H1 (cell line): ENCODE results near the gene CELSR1. TPM values are rescaled to one million over a fixed set of nuclear protein-coding genes. Genes with fewer than 3 reads are reported as not detected.

ENCODE experiments used
- CTCF ChIA-PET: fragments of 300-600 bp; sonication (Branson Sonifier 250); formaldehyde crosslinking; loops from one replicate; lab custom pipeline; 2021; ENCODE audit not compliant: partially characterized antibody; lab: Charles Lee
- POLR2A ChIA-PET: fragments of 300-600 bp; sonication (Branson Sonifier 250); formaldehyde crosslinking; loops from one replicate; lab custom pipeline; 2021; ENCODE audit warnings: inconsistent platforms; ENCODE audit not compliant: partially characterized antibody; lab: Charles Lee
- DNase-seq, 2 experiments: peaks; one replicate each; pipeline versions ENCODE4 v3.0.0 to v3.0.0-alpha.2; 2010 to 2022; ENCODE audit warnings: low spot score in 2 of 2, low read depth in 1 of 2, mixed read lengths in 1 of 2
- FAIRE-seq: peaks from 2 replicates; lab custom pipeline; 2011; peaks lifted over from hg19 to GRCh38; lab: Jason Lieb, UNC
- H2AFZ ChIP-seq: 2 replicates; pipeline ENCODE4 v1.8.1; 2012; ENCODE audit warnings: low read length, inconsistent platforms
- H2AK5ac ChIP-seq: 2 replicates; pipeline ENCODE4 v1.6.1; 2013; ENCODE audit warnings: low read depth, low read length
- H2BK120ac ChIP-seq: replicated peaks from 2 replicates; pipeline ENCODE3; 2013; ENCODE audit warnings: low read depth, low read length, inconsistent platforms
- H2BK12ac ChIP-seq: 2 replicates; pipeline ENCODE4 v1.6.1; 2013; ENCODE audit warnings: low read depth, low read length
- H2BK15ac ChIP-seq: 2 replicates; pipeline ENCODE4 v1.6.1; 2013; ENCODE audit warnings: low read length
- H2BK20ac ChIP-seq: 2 replicates; pipeline ENCODE4 v1.6.1; 2013; ENCODE audit warnings: low read length
- H2BK5ac ChIP-seq: 2 replicates; pipeline ENCODE4 v1.6.1; 2013; ENCODE audit warnings: low read depth, low read length
- H3K14ac ChIP-seq: 2 replicates; pipeline ENCODE4 v1.6.1; 2013; ENCODE audit warnings: inconsistent platforms; ENCODE audit not compliant: insufficient read length
- H3K18ac ChIP-seq: 2 replicates; pipeline ENCODE4 v1.6.1; 2013; ENCODE audit warnings: low read length; ENCODE audit errors: extremely low read depth
- H3K23ac ChIP-seq: 2 replicates; pipeline ENCODE4 v1.6.1; 2013; ENCODE audit warnings: inconsistent platforms; ENCODE audit not compliant: insufficient read length
- H3K23me2 ChIP-seq: 2 replicates; pipeline ENCODE4 v1.6.1; 2013; ENCODE audit warnings: low read depth, low read length
- H3K27ac ChIP-seq: 2 replicates; pipeline ENCODE4 v1.6.1; 2011; ENCODE audit warnings: low read depth, low read length, inconsistent platforms
- H3K27me3 ChIP-seq, 4 experiments: replicated peaks in 1 of 4; 1 replicate in 1 of 4; 2 replicates in 3 of 4; pipeline versions ENCODE4 v1.6.1 to v1.8.1; 2011 to 2013; ENCODE audit warnings: low read length in 3 of 4, mild to moderate bottlenecking in 3 of 4, inconsistent platforms in 2 of 4, mixed read lengths in 2 of 4, moderate library complexity in 1 of 4; ENCODE audit not compliant: control insufficient read depth in 3 of 4, insufficient read depth in 3 of 4; ENCODE audit errors: extremely low read depth in 1 of 4
- H3K36me3 ChIP-seq, 4 experiments: 2 replicates each; pipeline versions ENCODE4 v1.6.1 to v1.8.1; 2011 to 2013; ENCODE audit warnings: mild to moderate bottlenecking in 4 of 4, low read length in 3 of 4, moderate library complexity in 2 of 4, control low read depth in 1 of 4, inconsistent platforms in 1 of 4; ENCODE audit not compliant: insufficient read depth in 4 of 4, control insufficient read depth in 2 of 4
- H3K4ac ChIP-seq: replicated peaks from 2 replicates; pipeline ENCODE3; 2013; ENCODE audit warnings: low read length, low read depth, mixed read lengths, inconsistent platforms; ENCODE audit not compliant: insufficient read length
- H3K4me1 ChIP-seq, 4 experiments: replicated peaks in 1 of 4; 1 replicate in 1 of 4; 2 replicates in 3 of 4; pipeline versions ENCODE4 v1.6.1 to v1.8.1; 2011 to 2013; ENCODE audit warnings: low read length in 3 of 4, inconsistent platforms in 2 of 4, mixed read lengths in 1 of 4; ENCODE audit not compliant: insufficient read depth in 4 of 4, control insufficient read depth in 3 of 4
- H3K4me2 ChIP-seq, 2 experiments: 2 replicates each; pipeline versions ENCODE4 v1.6.1 to v1.8.1; 2011 to 2013; ENCODE audit warnings: low read depth in 2 of 2, low read length in 2 of 2, control low read depth in 1 of 2, inconsistent platforms in 1 of 2, mild to moderate bottlenecking in 1 of 2; ENCODE audit not compliant: insufficient read depth in 1 of 2
- H3K4me3 ChIP-seq, 4 experiments: fragments of 200-600, 300-600 bp in 1 of 4; sonication (generic), shearing (Covaris generic), sonication (Bioruptor Twin) in 1 of 4; 2 replicates each; pipeline versions ENCODE4 v1.5.1 to v1.8.1; 2011 to 2016; ENCODE audit warnings: low read length in 4 of 4, low read depth in 3 of 4, control low read depth in 2 of 4, inconsistent platforms in 2 of 4, mild to moderate bottlenecking in 2 of 4, mixed read lengths in 1 of 4, moderate library complexity in 1 of 4; ENCODE audit not compliant: insufficient read depth in 2 of 4; ENCODE audit errors: extremely low read depth in 1 of 4
- H3K56ac ChIP-seq: replicated peaks from 2 replicates; pipeline ENCODE3; 2013; ENCODE audit warnings: low read depth, mild to moderate bottlenecking, mixed read lengths, low read length, inconsistent platforms; ENCODE audit not compliant: insufficient read length
- H3K79me1 ChIP-seq: 2 replicates; pipeline ENCODE4 v1.6.1; 2013; ENCODE audit warnings: low read depth, low read length, control low read depth
- H3K79me2 ChIP-seq, 2 experiments: 2 replicates each; pipeline versions ENCODE4 v1.6.1 to v1.8.1; 2012 to 2013; ENCODE audit warnings: low read length in 2 of 2, mild to moderate bottlenecking in 2 of 2, inconsistent platforms in 1 of 2; ENCODE audit not compliant: insufficient read depth in 2 of 2, control insufficient read depth in 1 of 2
- H3K9ac ChIP-seq, 4 experiments: replicated peaks in 1 of 4; 1 replicate in 1 of 4; 2 replicates in 3 of 4; pipeline versions ENCODE4 v1.6.1 to v1.8.1; 2011 to 2013; ENCODE audit warnings: low read depth in 3 of 4, low read length in 3 of 4, control low read depth in 2 of 4, mild to moderate bottlenecking in 2 of 4, moderate library complexity in 2 of 4, inconsistent platforms in 1 of 4; ENCODE audit errors: extremely low read depth in 1 of 4
- H3K9me3 ChIP-seq, 2 experiments: 2 replicates each; pipeline versions ENCODE4 v1.6.1 to v1.8.1; 2012 to 2013; ENCODE audit warnings: mild to moderate bottlenecking in 2 of 2, moderate library complexity in 2 of 2, control low read depth in 1 of 2, inconsistent platforms in 1 of 2, low read depth in 1 of 2, low read length in 1 of 2, mixed read lengths in 1 of 2; ENCODE audit not compliant: insufficient read depth in 2 of 2
- H4K20me1 ChIP-seq, 2 experiments: replicated peaks in 1 of 2; 2 replicates each; pipeline versions ENCODE3 to v1.8.1; 2011 to 2013; ENCODE audit warnings: inconsistent platforms in 2 of 2, low read length in 2 of 2, mild to moderate bottlenecking in 1 of 2; ENCODE audit not compliant: insufficient read depth in 2 of 2, control insufficient read depth in 1 of 2
- H4K5ac ChIP-seq: 2 replicates; pipeline ENCODE4 v1.6.1; 2013; ENCODE audit warnings: low read length, low read depth, mixed read lengths, inconsistent platforms; ENCODE audit not compliant: insufficient read length
- H4K8ac ChIP-seq: 2 replicates; pipeline ENCODE4 v1.8.0; 2013; ENCODE audit warnings: mild to moderate bottlenecking, moderate library complexity, low read length, inconsistent platforms; ENCODE audit not compliant: insufficient read depth; ENCODE audit errors: extremely low read depth
- H4K91ac ChIP-seq: replicated peaks from 2 replicates; pipeline ENCODE3; 2013; ENCODE audit warnings: low read length, mixed read lengths, inconsistent platforms; ENCODE audit not compliant: insufficient read length
- CBX5 ChIP-seq: fragments of 300-800, 300-1000 bp; sonication (generic); IDR thresholded peaks from 2 replicates; pipeline ENCODE4 v1.7.1; 2016; ENCODE audit warnings: antibody characterized with exemption, low read length, low read depth
- CHD1 ChIP-seq: IDR thresholded peaks from 2 replicates; pipeline ENCODE4 v1.6.1; 2012; ENCODE audit warnings: low read depth, low read length, improper control_type of control experiment
- CHD2 ChIP-seq: IDR thresholded peaks from 2 replicates; pipeline ENCODE4 v1.6.1; 2012; ENCODE audit warnings: low read length, improper control_type of control experiment
- EP300 ChIP-seq, 2 experiments: IDR thresholded peaks; 1 replicate in 1 of 2; 2 replicates in 1 of 2; pipeline ENCODE4 v1.6.1; 2011 to 2012; ENCODE audit warnings: low read depth in 2 of 2, low read length in 2 of 2, mild to moderate bottlenecking in 2 of 2, borderline replicate concordance in 1 of 2, inconsistent platforms in 1 of 2, moderate library complexity in 1 of 2
- GTF2F1 ChIP-seq: IDR thresholded peaks from 2 replicates; pipeline ENCODE4 v1.6.1; 2012; ENCODE audit warnings: low read depth, low read length, improper control_type of control experiment, borderline replicate concordance
- NANOG ChIP-seq: IDR thresholded peaks from 2 replicates; pipeline ENCODE4 v1.6.1; 2011; ENCODE audit warnings: low read length, low read depth, mild to moderate bottlenecking, inconsistent platforms; ENCODE audit not compliant: insufficient read depth, poor library complexity, severe bottlenecking
- RAD21 ChIP-seq, 2 experiments: IDR thresholded peaks in 1 of 2; conservative IDR thresholded peaks in 1 of 2; 2 replicates each; pipeline ENCODE4 v1.6.1; 2011; ENCODE audit warnings: low read depth in 2 of 2, low read length in 2 of 2, improper control_type of control experiment in 1 of 2, inconsistent platforms in 1 of 2, mild to moderate bottlenecking in 1 of 2, moderate library complexity in 1 of 2
- RBBP5 ChIP-seq: IDR thresholded peaks from 2 replicates; pipeline ENCODE4 v1.7.1; 2012; ENCODE audit warnings: low read depth, mild to moderate bottlenecking, inconsistent platforms, low read length, moderate library complexity, borderline replicate concordance
- SIN3A ChIP-seq, 2 experiments: IDR thresholded peaks in 1 of 2; conservative IDR thresholded peaks in 1 of 2; 2 replicates each; pipeline ENCODE4 v1.6.1; 2011 to 2012; ENCODE audit warnings: low read length in 2 of 2, improper control_type of control experiment in 1 of 2, low read depth in 1 of 2, mild to moderate bottlenecking in 1 of 2
- TAF1 ChIP-seq: IDR thresholded peaks from 2 replicates; pipeline ENCODE4 v1.6.1; 2011; ENCODE audit warnings: mild to moderate bottlenecking, low read depth, low read length
- TBP ChIP-seq: IDR thresholded peaks from 2 replicates; pipeline ENCODE4 v1.6.1; 2011; ENCODE audit warnings: low read depth, low read length, improper control_type of control experiment
- WGBS, 2 experiments: shearing (Covaris generic) in 1 of 2; methylation state at CpG; one replicate each; pipeline versions ENCODE4 v1.1.6 to v1.1.7; 2013 to 2015; ENCODE audit warnings: low lambda C conversion rate in 2 of 2, mixed read lengths in 2 of 2, inconsistent platforms in 1 of 2, low coverage in 1 of 2, missing lambda C conversion rate in 1 of 2; ENCODE audit not compliant: insufficient replicate concordance in 2 of 2, insufficient coverage in 1 of 2, insufficient read length in 1 of 2; ENCODE audit errors: extremely low coverage in 1 of 2, missing lambda C conversion rate in 1 of 2; 5-methylcytosine and 5-hydroxymethylcytosine counted together
- polyA plus RNA-seq, 7 experiments: library from polyadenylated mRNA; depleted of rRNA in 3 of 7; stranded (reverse) in 5 of 7; unstranded in 2 of 7; fragments of >200 nt in 5 of 7; fragments of 200-250 nt in 2 of 7; gene quantifications; 1 replicate in 5 of 7; 2 replicates in 1 of 7; 4 replicates in 1 of 7; pipeline versions ENCODE4 v1.2.1 to v1.2.3, GENCODE V29; 2011 to 2013; ENCODE audit warnings: missing spikeins in 2 of 7, mixed read lengths in 2 of 7
- total RNA-seq: library from RNA; stranded (reverse); fragmentation: NEBNext Ultra II Directional; extraction: Animal tissue kit (Norgen Biotek cat#: 25700); gene quantifications from 2 replicates; pipeline ENCODE4 v1.2.1, GENCODE V29; 2021

The CELSR1 gene
- total and polyA plus RNA-seq, 2 of the 8 experiments (the other 6 are each of a cell fraction or from before 2014, with no cell fraction given) = 9.0 to 12.4 TPM

- H2BK20ac ChIP-seq = 0 out of 2 replicates have a peak overlapping the region, but pooled peaks have one; percentile 18
- H3K79me1 ChIP-seq = no peaks in the 10 kb centered on the region; the same call in 1 of the 2 replicates
- H2BK12ac ChIP-seq = no peak overlapping the region
- H3K14ac ChIP-seq = no peak overlapping the region
- H3K23me2 ChIP-seq = peaks cover 9% of the 10 kb centered on the region; the same call in 1 of the 2 replicates
- H4K91ac ChIP-seq = no peak overlapping the region
- H2BK5ac ChIP-seq = no peak overlapping the region
- H3K4me2 ChIP-seq = no peak overlapping the region
- no peak overlapping the region for H3K23ac ChIP-seq
- H3K56ac ChIP-seq = no peak overlapping the region
- ChIA-PET CTCF (interaction anchor here (1.3 kb wide), 1 partner anchor 170 kb away, joined by 4 read pairs; no protein-coding TSS in a partner anchor), POLR2A (interaction anchor here (1.1 kb wide), 2 partner anchors 14 to 175 kb away, joined by 3 to 4 read pairs; no protein-coding TSS in a partner anchor)
- H2AK5ac ChIP-seq = no peak overlapping the region
- 0 out of 2 replicates have a peak overlapping the region, but pooled peaks have one; percentile 29 for H2BK15ac ChIP-seq
- H4K20me1 ChIP-seq = peaks cover 0 to 11% of the 10 kb centered on the region in 2 experiments
- H3K27ac ChIP-seq = no peak overlapping the region
- H3K4me1 ChIP-seq = peaks cover 0 to 15% (median 14%) of the 10 kb centered on the region in 4 experiments; a peak in 6 of 7 replicates
- H3K18ac ChIP-seq = no peak overlapping the region
- H3K9ac ChIP-seq = no peak overlapping the region; a peak in 1 of 7 replicates
- no peak overlapping the region for H2AFZ ChIP-seq
- peaks cover 0 to 6% (median 1%) of the 10 kb centered on the region in 4 experiments; a peak in 4 of 8 replicates for H3K36me3 ChIP-seq
- no peak overlapping the region for H3K4me3 ChIP-seq
- DNase-seq (no peak), FAIRE-seq (no peak)
- H4K5ac ChIP-seq = no peak overlapping the region
- no peaks in the 10 kb centered on the region for H3K79me2 ChIP-seq
- H3K27me3 ChIP-seq = no peaks in the 10 kb centered on the region
- H3K9me3 ChIP-seq = no peaks in the 10 kb centered on the region
- 89% methylated on average over 7 of the region's 8 CpGs; no CpG with 5 or more reads in 1 of the 2 experiments for WGBS, 2 experiments
- H4K8ac ChIP-seq = no peak overlapping the region
- no peak overlapping the region for H3K4ac ChIP-seq
- H2BK120ac ChIP-seq = no peak overlapping the region
- TF ChIP-seq RBBP5 (no peak), SIN3A (conservative IDR thresholded peaks at IDR 0.05 in 1 of 2, IDR thresholded peaks at IDR 0.05 in 1 of 2; ENCODE audit: low read depth in 1 of 2, low read length in 2 of 2) (no peak), CBX5 (no peak), CHD1 (no peak), RAD21 (IDR thresholded peaks at IDR 0.05 in 1 of 2, conservative IDR thresholded peaks at IDR 0.05 in 1 of 2; ENCODE audit: low read depth in 2 of 2, low read length in 2 of 2) (no peak), CHD2 (no peak), TBP (no peak), TAF1 (no peak), NANOG (no peak), EP300 (IDR thresholded peaks at IDR 0.05; ENCODE audit: borderline replicate concordance in 1 of 2, low read depth in 2 of 2, low read length in 2 of 2) (no peak), GTF2F1 (no peak)
These were observed 164.3 kb downstream of the CELSR1 start for GRCh38 chr22:46373159-46373558.
